TTC549 (cell line): Measurements from ENCODE around the gene MYRF.

Experiments used
- FAIRE-seq: peaks from 2 replicates; lab custom pipeline; 2012; peaks lifted over from hg19 to GRCh38; lab: Jason Lieb, UNC

MYRF gene

DNA sequence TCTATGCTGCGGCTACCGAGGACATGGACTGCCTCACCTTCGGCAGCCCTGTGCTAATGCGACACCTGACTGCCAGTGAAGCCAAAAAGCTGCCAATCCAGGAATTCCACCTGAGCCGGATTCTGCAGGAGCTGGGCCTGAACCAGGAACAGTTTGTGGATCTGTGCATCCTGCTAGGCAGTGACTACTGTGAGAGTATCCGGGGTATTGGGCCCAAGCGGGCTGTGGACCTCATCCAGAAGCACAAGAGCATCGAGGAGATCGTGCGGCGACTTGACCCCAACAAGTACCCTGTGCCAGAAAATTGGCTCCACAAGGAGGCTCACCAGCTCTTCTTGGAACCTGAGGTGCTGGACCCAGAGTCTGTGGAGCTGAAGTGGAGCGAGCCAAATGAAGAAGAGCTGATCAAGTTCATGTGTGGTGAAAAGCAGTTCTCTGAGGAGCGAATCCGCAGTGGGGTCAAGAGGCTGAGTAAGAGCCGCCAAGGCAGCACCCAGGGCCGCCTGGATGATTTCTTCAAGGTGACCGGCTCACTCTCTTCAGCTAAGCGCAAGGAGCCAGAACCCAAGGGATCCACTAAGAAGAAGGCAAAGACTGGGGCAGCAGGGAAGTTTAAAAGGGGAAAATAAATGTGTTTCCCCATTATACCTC is 43.6 kb downstream of the MYRF start:
- no peak for FAIRE-seq

GRCh38 chr11:61797263-61797944 is 45.0 kb downstream of the MYRF start:
- FAIRE-seq, result peak; percentile 56

- FAIRE-seq, result no peak
These were observed 47.3 kb downstream of the MYRF start for GRCh38 chr11:61799665-61800284.

DNA sequence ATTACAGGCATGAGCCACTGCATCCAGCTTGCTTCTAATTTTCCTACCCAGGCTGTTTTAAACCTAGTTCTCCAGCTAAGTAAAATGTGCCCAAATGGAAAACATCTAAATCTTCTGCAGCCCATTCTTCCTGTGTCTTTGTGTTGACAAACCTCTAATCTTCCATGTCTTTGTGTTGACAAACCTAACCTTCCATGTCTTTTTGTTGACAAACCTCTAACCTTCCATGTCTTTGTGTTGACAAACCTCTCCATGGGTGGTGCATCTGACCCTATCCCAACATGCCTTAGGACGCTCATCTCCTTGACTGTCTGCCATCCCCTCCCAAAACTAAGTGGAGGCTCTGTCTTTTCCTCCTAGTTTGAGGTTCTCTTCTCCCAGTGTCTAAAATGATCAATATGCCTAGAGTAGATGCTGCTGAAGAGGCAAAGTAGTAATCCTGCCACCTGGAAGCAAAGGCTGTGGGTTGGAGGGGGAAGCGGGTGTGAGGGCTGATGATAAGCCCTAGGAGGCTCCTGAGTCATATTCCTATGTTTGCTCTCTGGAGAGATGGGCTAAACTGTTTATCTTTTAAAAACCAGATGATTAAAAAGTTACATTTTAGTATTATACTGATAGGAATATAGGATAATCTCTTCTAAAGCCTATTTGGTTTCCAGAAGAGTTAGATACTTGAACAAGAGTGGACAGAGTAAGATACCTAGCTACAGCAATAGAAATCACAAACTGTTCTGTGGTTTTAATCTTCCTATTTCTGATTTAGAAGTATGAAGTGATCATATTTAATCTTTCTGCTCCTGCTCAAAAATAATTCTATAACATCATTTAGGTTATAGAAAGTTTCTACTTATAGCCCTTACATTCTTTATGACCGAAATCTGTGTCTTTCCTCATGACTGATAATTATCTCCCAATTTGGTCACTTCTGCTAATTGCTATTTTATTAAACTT is 48.2 kb downstream of the MYRF start:
- FAIRE-seq, result no peak

GRCh38 chr11:61802605-61803004 is 50.2 kb downstream of the MYRF start:
- FAIRE-seq, result no peak

- FAIRE-seq, result no peak
These were observed 51.6 kb downstream of the MYRF start for GRCh38 chr11:61803889-61804647.

DNA sequence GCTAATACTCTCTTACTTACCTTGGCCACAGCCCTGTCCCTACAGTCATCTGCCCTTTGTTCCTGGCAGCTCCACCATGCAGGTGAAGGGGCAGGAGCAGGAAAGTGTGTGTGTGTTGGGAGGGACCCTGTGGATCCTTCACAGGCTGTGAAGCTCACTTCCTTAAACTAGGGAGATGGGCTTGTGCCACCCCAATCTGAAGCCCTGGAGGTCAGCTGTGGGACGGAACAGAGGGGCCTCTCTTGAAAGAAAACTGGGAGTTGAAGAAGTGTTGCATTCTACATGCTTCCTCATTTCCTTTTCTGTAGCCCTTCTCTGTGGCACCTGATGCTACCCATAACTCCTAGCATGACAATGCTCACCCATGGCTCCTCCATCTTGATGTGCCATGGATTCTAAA is 52.7 kb downstream of the MYRF start:
- no peak for FAIRE-seq

DNA sequence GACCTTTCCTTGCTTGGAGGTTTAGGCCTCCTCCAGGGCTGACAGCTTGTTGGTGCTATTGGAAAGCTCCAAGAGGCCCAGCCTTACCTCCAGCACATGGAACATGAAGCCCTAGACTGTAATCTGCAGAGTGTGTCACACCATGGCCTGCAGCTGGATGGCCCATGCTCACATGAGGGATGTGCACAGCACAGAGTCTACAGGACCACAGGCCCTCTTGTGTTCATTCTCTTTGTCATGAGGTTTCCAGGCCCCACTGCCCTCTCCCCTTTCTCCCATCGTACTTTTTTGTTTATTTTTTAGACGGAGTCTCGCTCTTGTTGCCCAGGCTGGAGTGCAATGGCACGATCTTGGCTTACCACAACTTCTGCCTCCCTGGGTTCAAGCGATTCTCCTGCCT is 54.3 kb downstream of the MYRF start:
- no peak for FAIRE-seq

DNA sequence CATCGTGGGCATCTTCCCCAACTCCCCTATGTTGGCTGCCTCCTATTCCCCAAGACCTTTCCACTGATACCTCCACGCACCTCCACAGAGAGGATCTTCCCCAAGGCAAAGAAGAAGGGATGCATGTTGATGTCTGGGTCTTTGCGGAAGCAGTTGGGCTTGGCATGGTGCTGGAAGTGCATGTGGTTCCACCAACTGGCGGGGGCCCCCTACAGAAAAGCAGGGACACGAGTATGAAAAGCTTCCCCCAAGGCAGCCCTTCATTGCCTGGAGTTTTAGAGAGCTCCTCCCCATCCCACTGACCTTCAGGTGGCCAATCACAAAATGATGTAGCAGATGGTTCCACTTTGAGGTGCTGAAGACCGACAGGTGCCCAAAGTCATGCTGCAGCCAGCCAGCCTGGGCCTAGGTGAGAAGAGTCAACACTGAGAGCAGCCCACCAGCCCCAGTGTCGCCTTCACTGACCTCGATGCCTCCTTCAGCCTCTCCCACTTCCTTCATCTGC is 58.3 kb downstream of the MYRF start:
- no peak for FAIRE-seq

- FAIRE-seq, result no peak
These were observed 59.4 kb downstream of the MYRF start for GRCh38 chr11:61811831-61812230.

- no peak for FAIRE-seq
These were observed 60.4 kb downstream of the MYRF start for GRCh38 chr11:61812736-61813411.

DNA sequence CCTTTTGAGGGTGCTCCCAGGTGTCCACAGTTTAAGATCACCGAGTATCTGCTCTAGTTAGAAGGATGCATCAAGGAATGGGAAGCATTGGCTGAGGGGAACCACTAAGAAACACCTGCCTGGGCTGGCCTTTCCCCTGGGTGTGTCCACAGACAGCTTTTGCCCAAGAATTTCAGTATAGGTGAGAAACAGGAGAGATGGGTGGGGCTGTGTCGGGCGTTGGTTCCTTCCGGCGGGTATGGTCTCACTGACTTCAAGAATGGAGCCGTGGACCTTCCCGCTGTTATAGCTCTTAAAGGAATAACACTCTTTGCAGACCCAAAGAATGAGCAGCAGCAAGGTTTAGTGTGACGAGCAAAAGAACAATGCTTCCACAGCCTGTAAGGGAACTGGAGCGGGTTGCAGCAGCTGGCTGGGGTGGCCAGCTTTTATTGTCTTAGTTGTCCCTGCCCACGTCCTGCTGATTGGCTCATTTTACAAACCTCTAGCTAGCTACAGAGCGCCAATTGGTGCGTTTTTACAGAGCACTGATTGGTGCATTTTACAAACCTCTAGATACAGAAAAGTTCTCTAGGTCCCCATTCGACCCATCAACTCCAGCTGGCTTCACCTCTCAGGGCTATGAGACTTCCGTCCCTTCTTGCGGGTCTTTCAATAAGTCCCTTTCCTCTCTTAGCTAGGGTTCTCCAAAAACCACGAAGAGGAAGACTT is 62.0 kb downstream of the MYRF start:
- no peak for FAIRE-seq

GRCh38 chr11:61814958-61815789 is 62.7 kb downstream of the MYRF start:
- peak; percentile 46 for FAIRE-seq

GRCh38 chr11:61815790-61816735 is 63.6 kb downstream of the MYRF start:
- FAIRE-seq, result no peak

DNA sequence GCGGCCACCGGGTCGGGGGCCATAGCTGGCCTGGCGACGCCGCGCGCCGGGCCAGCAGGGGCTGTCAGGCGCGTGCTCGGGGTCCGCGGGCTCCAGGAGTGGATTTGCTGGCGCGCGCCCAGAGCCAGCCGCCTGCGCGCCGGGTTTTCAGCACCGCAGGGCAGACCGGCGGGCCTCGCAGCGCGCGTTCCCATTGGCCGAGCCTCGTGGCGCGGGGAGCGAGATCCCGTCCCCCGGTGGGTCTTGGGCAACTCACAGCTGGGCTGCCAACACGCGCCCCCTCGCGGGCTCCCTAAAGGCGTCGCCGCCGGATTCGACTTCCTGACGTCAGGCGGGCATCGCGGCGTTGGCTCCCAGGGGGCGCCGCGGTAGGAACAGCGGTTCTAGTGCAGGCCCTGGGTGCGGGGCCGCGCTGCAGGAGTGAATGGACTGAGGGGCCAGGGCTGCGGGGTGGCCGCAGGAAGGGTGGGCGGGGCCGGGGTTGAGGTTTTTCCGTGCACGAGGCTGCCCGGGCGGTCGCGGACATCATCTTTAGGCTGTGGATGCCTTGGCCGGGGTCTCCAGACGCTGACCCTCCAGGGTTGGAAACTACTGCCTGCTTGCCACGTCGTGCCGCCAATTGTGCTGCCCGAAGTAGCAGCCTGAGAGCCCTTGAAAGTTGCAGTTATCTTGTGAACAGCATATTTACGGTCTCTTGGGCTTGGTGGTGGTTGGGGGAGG is 64.5 kb downstream of the MYRF start, which contains the start of gene FADS1:
FADS1 (minus strand) TSS at position 268 of the 720 bp plus-strand sequence; CDS start at position 194, 74 bp downstream.
- no peak for FAIRE-seq

GRCh38 chr11:61817471-61818202 is 65.2 kb downstream of the MYRF start:
- FAIRE-seq, result no peak

GRCh38 chr11:61820174-61820573 is 67.7 kb downstream of the MYRF start:
- no peak for FAIRE-seq
